NCI-H460 (cell line): ENCODE measurements around the gene UBR4. TPM values are rescaled to one million over a fixed set of nuclear protein-coding genes. Genes with fewer than 3 reads are reported as not detected.

ENCODE experiments used
- DNase-seq: peaks from one replicate; pipeline ENCODE4 v3.0.0-alpha.2; 2016; ENCODE audit warnings: low read depth; ENCODE audit errors: extremely low read depth
- total RNA-seq: library from RNA; depleted of rRNA; stranded (reverse); fragments of >200 nt; shearing (Covaris generic); gene quantifications from 2 replicates; pipeline ENCODE4 v1.2.3, GENCODE V29; 2014

The UBR4 gene
- total RNA-seq, 1 experiment from 2014 or later = 210 TPM

- DNase-seq = no peak
Observed at GRCh38 chr1:19076841-19077616, 133.0 kb downstream of the UBR4 start.

DNA sequence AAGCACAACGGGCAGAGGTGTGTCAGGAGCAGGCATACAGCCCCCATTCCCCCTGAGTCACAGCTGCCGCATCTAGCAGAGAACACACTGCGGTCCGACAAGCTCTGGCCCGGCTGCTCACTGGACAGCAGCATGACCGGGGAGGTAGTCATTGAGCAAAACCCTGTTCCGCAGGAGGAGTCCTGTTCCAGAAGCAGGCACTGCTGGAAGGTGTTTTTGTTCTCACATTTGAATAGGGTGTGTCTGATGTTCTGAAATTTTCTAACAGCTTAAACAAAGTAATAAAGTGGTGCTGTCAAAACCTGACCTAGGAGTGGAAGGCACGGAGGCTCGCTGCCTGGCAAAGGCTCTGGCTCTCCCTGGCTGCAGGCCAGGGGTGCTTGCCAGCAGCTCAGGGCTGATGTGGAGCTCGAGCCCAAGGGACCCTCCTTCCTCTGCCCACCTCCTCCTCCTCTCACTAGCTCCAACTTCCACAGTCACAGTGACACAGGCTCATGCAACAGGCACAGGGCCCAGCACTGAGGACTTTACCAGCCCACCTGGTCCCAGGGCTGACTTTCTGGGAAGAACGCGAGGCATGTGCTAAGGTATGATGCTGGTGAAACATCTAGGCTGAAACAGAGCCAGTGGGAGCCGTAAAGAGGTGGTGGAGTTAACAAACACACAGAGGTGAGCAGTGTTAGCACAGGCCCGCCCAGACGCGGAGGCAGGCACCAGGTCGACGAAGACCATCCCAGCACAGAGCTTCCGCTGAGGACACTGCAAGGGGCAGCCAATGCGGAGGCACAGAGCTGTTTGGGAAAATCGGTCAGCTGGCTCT, 135.0 kb downstream of the UBR4 start:
- DNase-seq = no peak

DNA sequence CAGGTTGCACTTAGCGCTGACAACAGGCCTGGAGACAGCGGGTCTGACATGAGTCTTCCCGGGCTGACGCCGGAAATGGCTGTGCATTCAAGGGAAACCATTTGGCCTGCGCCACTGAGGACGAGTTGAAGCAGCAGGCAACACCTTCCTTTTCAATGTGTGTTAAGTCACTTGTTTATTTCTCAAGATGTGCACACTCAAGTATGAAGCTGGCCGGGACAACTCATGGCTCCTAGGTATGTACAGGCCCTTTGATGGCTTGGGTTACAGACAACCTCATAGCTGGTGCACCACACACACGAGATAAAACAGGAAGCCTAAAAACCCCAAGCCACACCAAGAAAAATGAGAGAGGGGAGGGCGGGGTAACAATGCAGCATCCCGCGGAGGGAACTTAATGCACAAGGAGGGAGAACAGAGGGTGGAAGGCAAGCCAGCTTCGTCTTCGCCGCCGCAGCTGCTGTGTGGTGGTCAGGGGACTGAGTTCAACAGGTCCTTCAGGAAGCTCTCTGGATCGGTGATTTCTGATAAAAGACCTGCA, 135.6 kb downstream of the UBR4 start:
- no peak for DNase-seq

GRCh38 chr1:19073311-19074186, 136.5 kb downstream of the UBR4 start:
- DNase-seq = no peak

- no peak for DNase-seq
Observed at GRCh38 chr1:19072285-19072981, 137.6 kb downstream of the UBR4 start.

DNA sequence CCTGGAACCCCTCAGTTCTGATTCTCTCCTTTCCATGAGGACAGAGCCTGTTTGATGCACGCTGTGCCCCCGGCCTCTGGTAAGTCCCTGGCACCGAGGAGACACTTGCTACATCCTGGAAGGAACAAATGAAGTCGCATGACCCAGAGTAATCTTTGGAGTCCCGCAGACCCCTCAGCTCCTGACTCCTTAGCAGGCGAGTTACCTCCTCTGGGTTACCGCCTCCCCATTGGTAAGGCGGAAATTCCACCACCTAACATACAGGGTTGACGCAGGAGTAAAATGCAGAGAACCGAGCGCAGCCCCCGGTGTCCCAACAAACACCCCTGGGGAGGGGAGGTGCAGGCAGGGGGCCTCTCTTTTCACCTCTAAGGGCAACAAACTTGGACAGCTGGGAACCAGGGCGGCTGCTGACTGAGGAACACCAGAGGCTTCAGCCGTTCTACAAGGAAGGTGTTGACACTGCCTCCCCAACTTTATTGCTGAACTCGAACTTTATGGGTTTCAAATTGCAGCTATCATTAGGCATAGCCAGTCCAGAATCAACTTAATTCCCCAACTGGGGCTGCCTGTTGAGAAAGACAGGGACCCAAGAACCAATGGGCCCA, 138.3 kb downstream of the UBR4 start:
- DNase-seq = no peak

DNA sequence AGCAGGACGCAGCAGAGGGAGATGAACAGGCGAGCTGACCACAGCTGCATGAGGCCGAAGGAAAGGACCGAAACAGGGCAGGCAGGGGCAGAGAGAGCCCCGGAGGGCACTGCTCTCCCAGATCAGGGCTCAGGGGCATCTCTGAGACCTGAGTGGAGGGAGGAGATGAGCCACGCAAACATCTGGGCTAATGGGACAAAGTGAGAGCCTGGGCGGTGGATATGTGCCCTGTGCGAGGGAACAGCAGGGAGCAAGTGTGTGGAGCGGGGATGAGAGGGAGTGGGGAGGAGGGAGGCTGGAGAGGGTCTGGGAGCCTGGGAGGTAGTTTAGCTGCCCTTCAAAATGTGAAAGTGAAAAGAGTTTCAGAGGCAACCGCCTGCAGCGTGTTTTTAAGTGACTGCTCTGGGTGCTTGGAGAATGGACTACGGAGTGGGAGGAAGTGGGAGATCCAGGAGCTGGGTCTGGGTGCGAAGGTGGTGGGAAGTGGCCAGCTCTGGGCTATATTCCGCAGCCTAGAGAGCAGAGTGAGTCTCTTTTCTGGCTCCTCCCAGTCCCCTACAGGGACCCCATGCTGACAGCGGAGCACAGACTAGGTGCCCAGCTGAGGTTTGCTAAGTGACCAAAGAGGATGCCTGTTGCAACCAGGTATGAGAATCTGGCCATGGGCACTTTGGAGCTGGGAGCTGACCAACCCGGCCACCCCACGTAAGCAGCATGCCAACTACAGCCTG, 139.0 kb downstream of the UBR4 start:
- no peak for DNase-seq

- no peak for DNase-seq
Observed at GRCh38 chr1:19070197-19070651, 139.8 kb downstream of the UBR4 start.

- DNase-seq = no peak
Observed at GRCh38 chr1:19068639-19069276, 141.3 kb downstream of the UBR4 start.

GRCh38 chr1:19067912-19068638, 142.0 kb downstream of the UBR4 start:
- DNase-seq = no peak

GRCh38 chr1:19067182-19067911, 142.7 kb downstream of the UBR4 start:
- DNase-seq = no peak

DNA sequence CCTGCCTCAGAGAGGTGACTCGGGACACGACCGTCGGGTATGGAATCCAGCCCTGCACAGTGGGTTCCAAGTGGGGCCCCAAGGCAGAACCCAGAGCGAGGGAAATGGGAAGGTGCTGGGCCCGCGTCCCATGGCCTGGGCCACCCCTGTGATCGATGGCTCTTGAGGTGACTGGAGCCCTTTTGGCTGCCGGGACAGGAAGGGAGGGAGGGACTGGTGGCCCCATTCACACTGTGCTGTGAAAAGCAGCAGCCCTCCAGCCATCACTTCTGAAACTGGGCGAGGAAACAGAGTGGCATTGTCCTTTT, 143.2 kb downstream of the UBR4 start:
- DNase-seq = peak; percentile 75

DNA sequence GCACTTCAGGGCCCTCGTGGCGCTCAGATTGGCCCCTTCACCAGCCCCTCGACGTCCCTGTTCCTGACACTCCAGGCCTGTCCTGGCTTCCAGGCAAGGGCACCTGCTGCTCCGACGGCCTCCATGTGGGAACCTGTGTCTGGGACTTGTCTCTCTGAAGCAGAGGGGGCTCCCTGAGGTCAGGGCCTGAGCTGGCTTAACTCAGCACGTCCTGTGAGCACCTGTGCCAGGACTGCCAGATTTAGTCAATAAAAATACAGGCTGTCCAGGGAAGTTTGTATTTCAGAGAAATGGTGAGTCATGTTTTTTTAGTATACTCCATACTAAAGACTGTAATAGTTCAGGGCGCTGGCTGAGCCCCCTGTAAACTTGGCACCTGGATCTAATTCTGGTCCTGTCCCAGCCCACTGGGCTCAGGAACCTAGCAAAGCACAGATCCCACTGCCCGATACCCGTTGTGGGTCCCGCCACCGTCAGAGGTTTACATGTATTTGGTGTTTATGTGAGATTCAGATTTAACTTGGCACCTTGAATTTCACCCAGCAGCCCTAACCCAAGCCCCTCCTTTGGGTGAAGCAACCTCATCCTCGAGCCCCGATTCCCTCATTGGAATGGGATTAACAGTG, 143.7 kb downstream of the UBR4 start:
- peak; percentile 9 for DNase-seq

GRCh38 chr1:19065526-19066247, 144.4 kb downstream of the UBR4 start:
- DNase-seq = no peak

GRCh38 chr1:19064906-19065450, 145.1 kb downstream of the UBR4 start:
- DNase-seq = no peak

- DNase-seq = no peak
Observed at GRCh38 chr1:19063122-19063521, 146.9 kb downstream of the UBR4 start.
